Measurements from ENCODE around the gene ARHGEF26.

ARHGEF26 gene

GRCh38 chr3:154125378-154126030, 4.3 kb downstream of the ARHGEF26 start:
- Histone ChIP-seq H3K36me3 (ENCODE audit: insufficient read depth, low read length) (no peaks in the 10 kb centered on the region), H3K4me1 (ENCODE audit: insufficient read depth, low read length) (peaks cover 3% of the 10 kb centered on the region; the same call in 1 of the 2 replicates), H3K9me3 (ENCODE audit: control insufficient read depth, insufficient read depth, low read length) (no peaks in the 10 kb centered on the region), H3K9ac (ENCODE audit: low read depth, low read length) (no peak overlapping the region)

- Histone ChIP-seq H3K4me1 (ENCODE audit: insufficient read depth, low read length) (peaks cover 14% of the 10 kb centered on the region; the same call in 1 of the 2 replicates), H3K36me3 (ENCODE audit: insufficient read depth, low read length) (no peaks in the 10 kb centered on the region), H3K9me3 (ENCODE audit: control insufficient read depth, insufficient read depth, low read length) (no peaks in the 10 kb centered on the region), H3K9ac (ENCODE audit: low read depth, low read length) (no peak overlapping the region)
Measured at GRCh38 chr3:154126651-154127050, 5.5 kb downstream of the ARHGEF26 start.

- peaks cover 14% of the 10 kb centered on the region; the same call in 1 of the 2 replicates for H3K4me1 ChIP-seq (ENCODE audit: insufficient read depth, low read length)
- H3K9ac ChIP-seq (ENCODE audit: low read depth, low read length), result no peak overlapping the region
- H3K36me3 ChIP-seq (ENCODE audit: insufficient read depth, low read length), result no peaks in the 10 kb centered on the region
- no peaks in the 10 kb centered on the region for H3K9me3 ChIP-seq (ENCODE audit: control insufficient read depth, insufficient read depth, low read length)
Measured at GRCh38 chr3:154129625-154130024, 8.4 kb downstream of the ARHGEF26 start.

- H3K9ac ChIP-seq (ENCODE audit: low read depth, low read length), result no peak overlapping the region
- peaks cover 14% of the 10 kb centered on the region; the same call in 1 of the 2 replicates for H3K4me1 ChIP-seq (ENCODE audit: insufficient read depth, low read length)
- H3K9me3 ChIP-seq (ENCODE audit: control insufficient read depth, insufficient read depth, low read length), result no peaks in the 10 kb centered on the region
- no peaks in the 10 kb centered on the region for H3K36me3 ChIP-seq (ENCODE audit: insufficient read depth, low read length)
Measured at GRCh38 chr3:154130540-154130939, 9.3 kb downstream of the ARHGEF26 start.

GRCh38 chr3:154131830-154132229, 10.6 kb downstream of the ARHGEF26 start:
- peaks cover 14% of the 10 kb centered on the region; the same call in 1 of the 2 replicates for H3K4me1 ChIP-seq (ENCODE audit: insufficient read depth, low read length)
- H3K36me3 ChIP-seq (ENCODE audit: insufficient read depth, low read length), result no peaks in the 10 kb centered on the region
- no peak overlapping the region for H3K9ac ChIP-seq (ENCODE audit: low read depth, low read length)
- no peaks in the 10 kb centered on the region for H3K9me3 ChIP-seq (ENCODE audit: control insufficient read depth, insufficient read depth, low read length)

- Histone ChIP-seq H3K9ac (ENCODE audit: low read depth, low read length) (no peak overlapping the region), H3K4me1 (ENCODE audit: insufficient read depth, low read length) (peaks cover 14% of the 10 kb centered on the region; the same call in 1 of the 2 replicates), H3K9me3 (ENCODE audit: control insufficient read depth, insufficient read depth, low read length) (no peaks in the 10 kb centered on the region), H3K36me3 (ENCODE audit: insufficient read depth, low read length) (no peaks in the 10 kb centered on the region)
Measured at GRCh38 chr3:154132777-154133375, 11.7 kb downstream of the ARHGEF26 start.

- Histone ChIP-seq H3K9ac (ENCODE audit: low read depth, low read length) (no peak overlapping the region), H3K36me3 (ENCODE audit: insufficient read depth, low read length) (no peaks in the 10 kb centered on the region), H3K9me3 (ENCODE audit: control insufficient read depth, insufficient read depth, low read length) (no peaks in the 10 kb centered on the region), H3K4me1 (ENCODE audit: insufficient read depth, low read length) (peaks cover 12% of the 10 kb centered on the region; the same call in 1 of the 2 replicates)
Measured at GRCh38 chr3:154135511-154136173, 14.5 kb downstream of the ARHGEF26 start.

GRCh38 chr3:154137036-154137435, 15.8 kb downstream of the ARHGEF26 start:
- no peaks in the 10 kb centered on the region for H3K36me3 ChIP-seq (ENCODE audit: insufficient read depth, low read length)
- no peak overlapping the region for H3K9ac ChIP-seq (ENCODE audit: low read depth, low read length)
- H3K4me1 ChIP-seq (ENCODE audit: insufficient read depth, low read length), result no peaks in the 10 kb centered on the region
- H3K9me3 ChIP-seq (ENCODE audit: control insufficient read depth, insufficient read depth, low read length), result no peaks in the 10 kb centered on the region

- no peak overlapping the region for H3K9ac ChIP-seq (ENCODE audit: low read depth, low read length)
- H3K36me3 ChIP-seq (ENCODE audit: insufficient read depth, low read length), result no peaks in the 10 kb centered on the region
- H3K9me3 ChIP-seq (ENCODE audit: control insufficient read depth, insufficient read depth, low read length), result no peaks in the 10 kb centered on the region
Measured at GRCh38 chr3:154139996-154140436, 18.8 kb downstream of the ARHGEF26 start.

GRCh38 chr3:154142608-154143007, 21.4 kb downstream of the ARHGEF26 start:
- Histone ChIP-seq H3K36me3 (ENCODE audit: insufficient read depth, low read length) (no peaks in the 10 kb centered on the region), H3K9me3 (ENCODE audit: control insufficient read depth, insufficient read depth, low read length) (no peaks in the 10 kb centered on the region), H3K4me1 (ENCODE audit: insufficient read depth, low read length) (peaks cover 14% of the 10 kb centered on the region), H3K9ac (ENCODE audit: low read depth, low read length) (no peak overlapping the region)

More at GRCh38 chr3:154139996-154140436, 18.8 kb downstream of the ARHGEF26 start:
- H3K4me1 ChIP-seq (ENCODE audit: insufficient read depth, low read length), result peaks cover 9% of the 10 kb centered on the region

GRCh38 chr3:154143873-154144272, 22.7 kb downstream of the ARHGEF26 start:
- H3K4me1 ChIP-seq (ENCODE audit: insufficient read depth, low read length), result peaks cover 19% of the 10 kb centered on the region
- H3K36me3 ChIP-seq (ENCODE audit: insufficient read depth, low read length), result no peaks in the 10 kb centered on the region
- H3K9me3 ChIP-seq (ENCODE audit: control insufficient read depth, insufficient read depth, low read length), result no peaks in the 10 kb centered on the region
- no peak overlapping the region for H3K9ac ChIP-seq (ENCODE audit: low read depth, low read length)

GRCh38 chr3:154144825-154145465, 23.8 kb downstream of the ARHGEF26 start:
- no peaks in the 10 kb centered on the region for H3K36me3 ChIP-seq (ENCODE audit: insufficient read depth, low read length)
- H3K9ac ChIP-seq (ENCODE audit: low read depth, low read length), result no peak overlapping the region
- no peaks in the 10 kb centered on the region for H3K9me3 ChIP-seq (ENCODE audit: control insufficient read depth, insufficient read depth, low read length)
- peaks cover 21% of the 10 kb centered on the region for H3K4me1 ChIP-seq (ENCODE audit: insufficient read depth, low read length)

GRCh38 chr3:154148541-154148940, 27.4 kb downstream of the ARHGEF26 start:
- no peak overlapping the region for H3K9ac ChIP-seq (ENCODE audit: low read depth, low read length)
- H3K4me1 ChIP-seq (ENCODE audit: insufficient read depth, low read length), result peaks cover 18% of the 10 kb centered on the region
- no peaks in the 10 kb centered on the region for H3K9me3 ChIP-seq (ENCODE audit: control insufficient read depth, insufficient read depth, low read length)
- H3K36me3 ChIP-seq (ENCODE audit: insufficient read depth, low read length), result no peaks in the 10 kb centered on the region

- no peaks in the 10 kb centered on the region for H3K36me3 ChIP-seq (ENCODE audit: insufficient read depth, low read length)
- H3K9me3 ChIP-seq (ENCODE audit: control insufficient read depth, insufficient read depth, low read length), result no peaks in the 10 kb centered on the region
- peaks cover 15% of the 10 kb centered on the region for H3K4me1 ChIP-seq (ENCODE audit: insufficient read depth, low read length)
- H3K9ac ChIP-seq (ENCODE audit: low read depth, low read length), result no peak overlapping the region
Measured at GRCh38 chr3:154149286-154149685, 28.1 kb downstream of the ARHGEF26 start.
